Measurements from ENCODE around the gene FAM149A.

- no peak for TF ChIP-seq CTCF (IDR thresholded peaks at IDR 0.05; ENCODE audit: insufficient read depth, low read depth, low read length)
- TF ChIP-seq EZH2 (IDR thresholded peaks at IDR 0.05; ENCODE audit: insufficient read depth, low read length) = no peak
These were observed 56.6 kb downstream of the FAM149A start for GRCh38 chr4:186161138-186161537.
